ENCODE data around the gene EQTN.

The EQTN gene

GRCh38 chr9:27297050-27297449, at the start of gene EQTN:
Gene EQTN (minus strand): TSS chr9:27297150. CDS start chr9:27297055, 95 bp downstream.
- Histone ChIP-seq H3K4me1 (ENCODE audit: control insufficient read depth, insufficient read depth, low read length) (no peaks in the 10 kb centered on the region), H3K4me3 (ENCODE audit: low read length) (no peak within 1 kb of the TSS), H3K27me3 (ENCODE audit: control insufficient read depth, insufficient read depth, low read length) (no peaks in the 10 kb centered on the region), H3K27ac (ENCODE audit: low read length) (no peak within 1 kb of the TSS), H3K9me3 (ENCODE audit: control insufficient read depth, insufficient read depth, low read length) (no peaks in the 10 kb centered on the region), H3K36me3 (ENCODE audit: control insufficient read depth, insufficient read depth, low read length) (no peaks in the 10 kb centered on the region)
- DNase-seq (ENCODE audit: low read depth, low spot score): no peak
- no CpG with 5 or more reads among the region's 7 CpGs for WGBS (ENCODE audit: insufficient coverage, insufficient read length)

GRCh38 chr9:27344776-27345175, 47.8 kb upstream of the EQTN start:
- Histone ChIP-seq H3K36me3 (ENCODE audit: control insufficient read depth, insufficient read depth, low read length) (no peaks in the 10 kb centered on the region), H3K4me1 (ENCODE audit: control insufficient read depth, insufficient read depth, low read length) (peaks cover 2% of the 10 kb centered on the region; the same call in 1 of the 2 replicates), H3K27me3 (ENCODE audit: control insufficient read depth, insufficient read depth, low read length) (no peaks in the 10 kb centered on the region), H3K4me3 (ENCODE audit: low read length) (no peak overlapping the region), H3K27ac (ENCODE audit: low read length) (no peak overlapping the region), H3K9me3 (ENCODE audit: control insufficient read depth, insufficient read depth, low read length) (no peaks in the 10 kb centered on the region)
- WGBS (ENCODE audit: insufficient coverage, insufficient read length): no CpG with 5 or more reads among the region's 7 CpGs
- DNase-seq (ENCODE audit: low read depth, low spot score): no peak

GRCh38 chr9:27341545-27342294, 44.8 kb upstream of the EQTN start:
- no peaks in the 10 kb centered on the region for H3K27me3 ChIP-seq (ENCODE audit: control insufficient read depth, insufficient read depth, low read length)
- no peak overlapping the region for H3K27ac ChIP-seq (ENCODE audit: low read length)
- DNase-seq (ENCODE audit: low read depth, low spot score): no peak
- peaks cover 2% of the 10 kb centered on the region; the same call in 1 of the 2 replicates for H3K4me1 ChIP-seq (ENCODE audit: control insufficient read depth, insufficient read depth, low read length)
- no CpG with 5 or more reads among the region's 9 CpGs for WGBS (ENCODE audit: insufficient coverage, insufficient read length)
- H3K9me3 ChIP-seq (ENCODE audit: control insufficient read depth, insufficient read depth, low read length): no peaks in the 10 kb centered on the region
- H3K36me3 ChIP-seq (ENCODE audit: control insufficient read depth, insufficient read depth, low read length): no peaks in the 10 kb centered on the region
- no peak overlapping the region for H3K4me3 ChIP-seq (ENCODE audit: low read length)

GRCh38 chr9:27340961-27341511, 44.1 kb upstream of the EQTN start:
- H3K4me3 ChIP-seq (ENCODE audit: low read length): no peak overlapping the region
- H3K9me3 ChIP-seq (ENCODE audit: control insufficient read depth, insufficient read depth, low read length): no peaks in the 10 kb centered on the region
- peaks cover 2% of the 10 kb centered on the region; the same call in 1 of the 2 replicates for H3K4me1 ChIP-seq (ENCODE audit: control insufficient read depth, insufficient read depth, low read length)
- no peaks in the 10 kb centered on the region for H3K36me3 ChIP-seq (ENCODE audit: control insufficient read depth, insufficient read depth, low read length)
- WGBS (ENCODE audit: insufficient coverage, insufficient read length): no CpG with 5 or more reads among the region's 7 CpGs
- no peak overlapping the region for H3K27ac ChIP-seq (ENCODE audit: low read length)
- no peaks in the 10 kb centered on the region for H3K27me3 ChIP-seq (ENCODE audit: control insufficient read depth, insufficient read depth, low read length)
- DNase-seq (ENCODE audit: low read depth, low spot score): no peak

- 100% methylated on average over 2 of the region's 5 CpGs for WGBS (ENCODE audit: insufficient coverage, insufficient read length)
Observed at GRCh38 chr9:27340285-27340674, 43.3 kb upstream of the EQTN start.

GRCh38 chr9:27339661-27340284, 42.8 kb upstream of the EQTN start:
- Histone ChIP-seq H3K27ac (ENCODE audit: low read length) (no peak overlapping the region), H3K9me3 (ENCODE audit: control insufficient read depth, insufficient read depth, low read length) (no peaks in the 10 kb centered on the region), H3K4me1 (ENCODE audit: control insufficient read depth, insufficient read depth, low read length) (peaks cover 2% of the 10 kb centered on the region; the same call in 1 of the 2 replicates), H3K4me3 (ENCODE audit: low read length) (no peak overlapping the region), H3K27me3 (ENCODE audit: control insufficient read depth, insufficient read depth, low read length) (no peaks in the 10 kb centered on the region), H3K36me3 (ENCODE audit: control insufficient read depth, insufficient read depth, low read length) (no peaks in the 10 kb centered on the region)
- WGBS (ENCODE audit: insufficient coverage, insufficient read length): 100% methylated on average over 1 of the region's 11 CpGs
- DNase-seq (ENCODE audit: low read depth, low spot score): no peak

More at GRCh38 chr9:27340285-27340674, 43.3 kb upstream of the EQTN start:
- Histone ChIP-seq H3K36me3 (ENCODE audit: control insufficient read depth, insufficient read depth, low read length) (no peaks in the 10 kb centered on the region), H3K9me3 (ENCODE audit: control insufficient read depth, insufficient read depth, low read length) (no peaks in the 10 kb centered on the region), H3K27me3 (ENCODE audit: control insufficient read depth, insufficient read depth, low read length) (no peaks in the 10 kb centered on the region), H3K4me3 (ENCODE audit: low read length) (no peak overlapping the region), H3K4me1 (ENCODE audit: control insufficient read depth, insufficient read depth, low read length) (peaks cover 2% of the 10 kb centered on the region; the same call in 1 of the 2 replicates), H3K27ac (ENCODE audit: low read length) (no peak overlapping the region)
- no peak for DNase-seq (ENCODE audit: low read depth, low spot score)

DNA sequence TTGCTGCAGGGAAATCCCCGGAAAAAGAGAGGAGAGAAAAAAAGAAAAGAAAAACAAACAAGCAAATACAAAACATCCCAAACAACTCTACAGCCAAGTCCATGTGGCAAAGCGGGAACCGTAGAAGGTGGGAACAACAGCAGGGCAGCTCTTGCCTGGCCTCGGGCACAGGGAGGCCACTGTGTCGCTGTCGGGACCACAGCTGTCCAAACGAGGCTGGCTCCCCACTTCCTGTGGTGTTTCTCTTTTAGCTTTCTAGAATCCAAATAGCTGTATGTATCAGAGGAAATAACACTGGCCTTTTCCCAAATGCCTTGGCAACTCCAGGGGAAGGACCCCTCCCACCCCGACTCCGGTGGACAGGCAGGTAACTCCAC, 41.6 kb upstream of the EQTN start:
- no peak overlapping the region for H3K27ac ChIP-seq (ENCODE audit: low read length)
- H3K9me3 ChIP-seq (ENCODE audit: control insufficient read depth, insufficient read depth, low read length): no peaks in the 10 kb centered on the region
- no CpG with 5 or more reads among the region's 9 CpGs for WGBS (ENCODE audit: insufficient coverage, insufficient read length)
- no peaks in the 10 kb centered on the region for H3K27me3 ChIP-seq (ENCODE audit: control insufficient read depth, insufficient read depth, low read length)
- H3K36me3 ChIP-seq (ENCODE audit: control insufficient read depth, insufficient read depth, low read length): no peaks in the 10 kb centered on the region
- no peak overlapping the region for H3K4me3 ChIP-seq (ENCODE audit: low read length)
- H3K4me1 ChIP-seq (ENCODE audit: control insufficient read depth, insufficient read depth, low read length): peaks cover 2% of the 10 kb centered on the region; the same call in 1 of the 2 replicates
- no peak for DNase-seq (ENCODE audit: low read depth, low spot score)

- DNase-seq (ENCODE audit: low read depth, low spot score): no peak
- H3K9me3 ChIP-seq (ENCODE audit: control insufficient read depth, insufficient read depth, low read length): no peaks in the 10 kb centered on the region
Observed at GRCh38 chr9:27337833-27338526, 41.0 kb upstream of the EQTN start.

DNA sequence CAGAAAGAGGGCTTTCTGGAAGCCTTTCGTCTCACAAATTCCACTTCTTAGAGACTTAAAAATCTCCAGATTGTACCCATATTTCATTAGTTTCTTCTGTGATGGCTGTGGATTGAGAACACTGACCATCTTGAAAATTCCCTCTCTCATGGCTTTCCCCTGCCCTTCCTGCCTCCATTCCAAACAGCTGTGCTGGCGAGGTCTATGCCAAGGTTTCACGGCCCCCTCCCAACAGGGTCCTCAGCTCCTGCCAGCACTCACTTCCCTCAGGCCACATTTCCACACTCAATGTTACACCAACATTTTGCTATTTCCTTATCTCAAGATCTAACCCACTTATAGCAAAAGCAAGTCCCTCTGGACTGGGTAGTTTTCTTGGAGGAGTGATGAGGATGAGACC, 40.3 kb upstream of the EQTN start:
- Histone ChIP-seq H3K27ac (ENCODE audit: low read length) (no peak overlapping the region), H3K36me3 (ENCODE audit: control insufficient read depth, insufficient read depth, low read length) (no peaks in the 10 kb centered on the region), H3K4me3 (ENCODE audit: low read length) (no peak overlapping the region), H3K4me1 (ENCODE audit: control insufficient read depth, insufficient read depth, low read length) (peaks cover 2% of the 10 kb centered on the region; the same call in 1 of the 2 replicates), H3K27me3 (ENCODE audit: control insufficient read depth, insufficient read depth, low read length) (no peaks in the 10 kb centered on the region), H3K9me3 (ENCODE audit: control insufficient read depth, insufficient read depth, low read length) (no peaks in the 10 kb centered on the region)
- no peak for DNase-seq (ENCODE audit: low read depth, low spot score)
- WGBS (ENCODE audit: insufficient coverage, insufficient read length): no CpG with 5 or more reads among the region's 3 CpGs

More at GRCh38 chr9:27337833-27338526, 41.0 kb upstream of the EQTN start:
- Histone ChIP-seq H3K4me1 (ENCODE audit: control insufficient read depth, insufficient read depth, low read length) (peaks cover 2% of the 10 kb centered on the region; the same call in 1 of the 2 replicates), H3K4me3 (ENCODE audit: low read length) (no peak overlapping the region), H3K36me3 (ENCODE audit: control insufficient read depth, insufficient read depth, low read length) (no peaks in the 10 kb centered on the region), H3K27me3 (ENCODE audit: control insufficient read depth, insufficient read depth, low read length) (no peaks in the 10 kb centered on the region), H3K27ac (ENCODE audit: low read length) (no peak overlapping the region)
- no CpG with 5 or more reads among the region's 5 CpGs for WGBS (ENCODE audit: insufficient coverage, insufficient read length)

GRCh38 chr9:27336829-27337228, 39.9 kb upstream of the EQTN start:
- H3K9me3 ChIP-seq (ENCODE audit: control insufficient read depth, insufficient read depth, low read length): no peaks in the 10 kb centered on the region

More at GRCh38 chr9:27336829-27337228, 39.9 kb upstream of the EQTN start:
- no peak overlapping the region for H3K4me3 ChIP-seq (ENCODE audit: low read length)
- H3K27ac ChIP-seq (ENCODE audit: low read length): no peak overlapping the region
- no peaks in the 10 kb centered on the region for H3K36me3 ChIP-seq (ENCODE audit: control insufficient read depth, insufficient read depth, low read length)
- peaks cover 2% of the 10 kb centered on the region; the same call in 1 of the 2 replicates for H3K4me1 ChIP-seq (ENCODE audit: control insufficient read depth, insufficient read depth, low read length)
- no peak for DNase-seq (ENCODE audit: low read depth, low spot score)
- no peaks in the 10 kb centered on the region for H3K27me3 ChIP-seq (ENCODE audit: control insufficient read depth, insufficient read depth, low read length)
- no CpG with 5 or more reads among the region's 10 CpGs for WGBS (ENCODE audit: insufficient coverage, insufficient read length)

Measured in iPS DF 6.9 (cell line).